MCF 10A (cell line): ENCODE data around the gene MYL11. TPM values are rescaled to one million over a fixed set of nuclear protein-coding genes. Genes with fewer than 3 reads are reported as not detected.

Experiments
- BruUV-seq: library from RNA; stranded (reverse); fragments of 400-500 nt; replicated peaks from 2 replicates; lab custom pipeline; 2021; lab: Mats Ljungman, UMichigan
- CTCF ChIA-PET: fragments of 300-600 bp; sonication (Branson Sonifier 250); formaldehyde crosslinking; extraction: SDS; loops from one replicate; lab custom pipeline; 2021; ENCODE audit warnings: antibody characterized with exemption, inconsistent platforms; lab: Yijun Ruan, JAX
- POLR2A ChIA-PET: fragments of 300-600, 350-650 bp; sonication (Branson Sonifier 250); formaldehyde crosslinking; extraction: SDS; loops from one replicate; lab custom pipeline; 2020; ENCODE audit warnings: antibody characterized with exemption, inconsistent platforms; lab: Yijun Ruan, JAX
- DNase-seq: peaks from one replicate; pipeline ENCODE4 v3.0.0-alpha.2; 2018; ENCODE audit not compliant: unreplicated experiment
- H3K27ac Mint-ChIP-seq: one replicate; pipeline ENCODE4 v1.8.0; 2022; ENCODE audit warnings: mild to moderate bottlenecking, low read depth, mixed read lengths; ENCODE audit not compliant: unreplicated experiment
- H3K27me3 Mint-ChIP-seq: one replicate; pipeline ENCODE4 v1.8.0; 2022; ENCODE audit warnings: mixed read lengths; ENCODE audit not compliant: insufficient read depth, unreplicated experiment
- H3K36me3 Mint-ChIP-seq: one replicate; pipeline ENCODE4 v1.8.0; 2022; ENCODE audit warnings: mild to moderate bottlenecking, moderate library complexity, mixed read lengths; ENCODE audit not compliant: insufficient read depth, unreplicated experiment
- H3K4me1 Mint-ChIP-seq: one replicate; pipeline ENCODE4 v1.8.0; 2022; ENCODE audit warnings: mixed read lengths; ENCODE audit not compliant: insufficient read depth, unreplicated experiment
- H3K4me3 Mint-ChIP-seq: one replicate; pipeline ENCODE4 v1.8.0; 2022; ENCODE audit warnings: mild to moderate bottlenecking, moderate library complexity, mixed read lengths; ENCODE audit not compliant: unreplicated experiment
- H3K9me3 Mint-ChIP-seq: one replicate; pipeline ENCODE4 v1.8.0; 2022; ENCODE audit warnings: mixed read lengths; ENCODE audit not compliant: unreplicated experiment
- CTCF ChIP-seq: fragments of 200-600 bp; IDR thresholded peaks from one replicate; pipeline ENCODE4 v1.8.0; 2022; ENCODE audit warnings: antibody characterized with exemption, mild to moderate bottlenecking; ENCODE audit not compliant: unreplicated experiment
- intact Hi-C: fragments of 100-400 bp; cut with micrococcal nuclease; formaldehyde crosslinking; loops from 2 replicates; pipeline ENCODE4 v1.14.1; 2022
- total RNA-seq: library from RNA; stranded (reverse); gene quantifications from 2 replicates; pipeline ENCODE4 v1.2.3, GENCODE V29; 2022

MYL11 gene
- total RNA-seq, 1 experiment from 2014 or later = 1.6 TPM

GRCh38 chr16:30369938-30370455 lies 4.6 kb upstream of the MYL11 start:
- peaks cover 44% of the 10 kb centered on the region for H3K4me1 Mint-ChIP-seq
- DNase-seq = no peak
- no peak for TF ChIP-seq CTCF
- H3K4me3 Mint-ChIP-seq = peak overlapping the region; percentile 78
- no TSS peak for BruUV-seq
- no peaks in the 10 kb centered on the region for H3K27me3 Mint-ChIP-seq
- CTCF ChIA-PET = interaction anchor here (0.7 to 1.2 kb wide), 2 partner anchors 16 to 185 kb away, joined by 3 to 4 read pairs; no protein-coding TSS in a partner anchor
- no peak overlapping the region for H3K27ac Mint-ChIP-seq
- POLR2A ChIA-PET = interaction anchor here (0.7 to 9.6 kb wide), 15 partner anchors 8 to 507 kb away, joined by 3 to 132 read pairs (median 5); partner anchors contain the start of genes ALDOA, CD2BP2, CDIPT and FBRS
- intact Hi-C loops = loop anchor here (2.0 kb wide), 1 partner anchor 39 kb away; no protein-coding TSS in a partner anchor
- peaks cover 11% of the 10 kb centered on the region for H3K36me3 Mint-ChIP-seq
- no peaks in the 10 kb centered on the region for H3K9me3 Mint-ChIP-seq

GRCh38 chr16:30370456-30371247 lies 4.0 kb upstream of the MYL11 start, which contains the start of gene TBC1D10B:
TSS of gene TBC1D10B (minus strand) at chr16:30370494. CDS start at chr16:30370183, 311 bp downstream.
- intact Hi-C loops = no loop called here
- H3K27ac Mint-ChIP-seq = peak within 1 kb of the TSS; percentile 89
- peaks cover 44% of the 10 kb centered on the region for H3K4me1 Mint-ChIP-seq
- peak; percentile 100 for DNase-seq
- ChIA-PET POLR2A (interaction anchor here (0.6 to 9.6 kb wide), 24 partner anchors 10 to 1524 kb away, joined by 3 to 132 read pairs (median 4); partner anchors contain the start of genes ALDOA, CD2BP2, CDIPT and DCTPP1), CTCF (interaction anchor here (0.5 to 1.6 kb wide), 6 partner anchors 25 to 258 kb away, joined by 3 to 11 read pairs (median 4); partner anchors contain the start of gene ZNF48)
- H3K4me3 Mint-ChIP-seq = peak within 1 kb of the TSS; percentile 78
- no TSS peak for BruUV-seq
- H3K27me3 Mint-ChIP-seq = no peaks in the 10 kb centered on the region
- H3K36me3 Mint-ChIP-seq = peaks cover 5% of the 10 kb centered on the region
- TF ChIP-seq CTCF = no peak
- H3K9me3 Mint-ChIP-seq = no peaks in the 10 kb centered on the region

GRCh38 chr16:30371248-30371816 lies 3.3 kb upstream of the MYL11 start:
- H3K9me3 Mint-ChIP-seq = no peaks in the 10 kb centered on the region
- no peaks in the 10 kb centered on the region for H3K36me3 Mint-ChIP-seq
- H3K27me3 Mint-ChIP-seq = no peaks in the 10 kb centered on the region
- H3K4me3 Mint-ChIP-seq = peak overlapping the region; percentile 78
- intact Hi-C loops = no loop called here
- BruUV-seq = no TSS peak
- peaks cover 43% of the 10 kb centered on the region for H3K4me1 Mint-ChIP-seq
- no peak for DNase-seq
- ChIA-PET CTCF (interaction anchor here (0.5 to 1.6 kb wide), 5 partner anchors 15 to 257 kb away, joined by 3 to 11 read pairs (median 5); partner anchors contain the start of gene ZNF48), POLR2A (interaction anchor here (0.6 to 9.6 kb wide), 21 partner anchors 15 to 1524 kb away, joined by 3 to 132 read pairs (median 3); partner anchors contain the start of genes ALDOA, CD2BP2, DCTPP1 and PRR14)
- TF ChIP-seq CTCF = no peak
- H3K27ac Mint-ChIP-seq = peak overlapping the region; percentile 89
